H9 (cell line): ENCODE results near the gene NHLH1. TPM values are rescaled to one million over a fixed set of nuclear protein-coding genes. Genes with fewer than 3 reads are reported as not detected.

ENCODE experiments used
- DNase-seq: peaks from one replicate; pipeline ENCODE4 v3.0.0-alpha.2; 2017
- H2AFZ ChIP-seq: one replicate; pipeline ENCODE4 v1.6.1; 2013; ENCODE audit warnings: mild to moderate bottlenecking, low read length, control low read depth, moderate library complexity
- H2AK5ac ChIP-seq: 2 replicates; pipeline ENCODE4 v1.6.1; 2013; ENCODE audit warnings: low read length, control low read depth, mixed read lengths; ENCODE audit not compliant: insufficient read length
- H2BK120ac ChIP-seq: one replicate; pipeline ENCODE4 v1.6.1; 2013; ENCODE audit warnings: low read depth, mild to moderate bottlenecking, low read length, control low read depth, inconsistent platforms; ENCODE audit not compliant: poor library complexity, severe bottlenecking
- H2BK12ac ChIP-seq: 2 replicates; pipeline ENCODE4 v1.6.1; 2013; ENCODE audit warnings: low read length, control low read depth, mixed read lengths, low read depth; ENCODE audit not compliant: insufficient read length
- H2BK15ac ChIP-seq: 2 replicates; pipeline ENCODE4 v1.6.1; 2013; ENCODE audit warnings: low read depth, low read length, control low read depth
- H2BK20ac ChIP-seq: one replicate; pipeline ENCODE4 v1.6.1; 2013; ENCODE audit warnings: low read depth, mild to moderate bottlenecking, low read length, control low read depth, inconsistent platforms; ENCODE audit not compliant: poor library complexity, severe bottlenecking
- H2BK5ac ChIP-seq: 2 replicates; pipeline ENCODE4 v1.6.1; 2013; ENCODE audit warnings: low read length, control low read depth, mixed read lengths; ENCODE audit not compliant: insufficient read length
- H3K14ac ChIP-seq: 2 replicates; pipeline ENCODE4 v1.6.1; 2013; ENCODE audit warnings: low read length, control low read depth; ENCODE audit not compliant: insufficient read depth
- H3K18ac ChIP-seq: 2 replicates; pipeline ENCODE4 v1.6.1; 2013; ENCODE audit warnings: low read depth, mild to moderate bottlenecking, mixed read lengths, low read length, control low read depth; ENCODE audit not compliant: insufficient read length
- H3K23ac ChIP-seq: 2 replicates; pipeline ENCODE4 v1.6.1; 2013; ENCODE audit warnings: low read length, control low read depth, mixed read lengths, low read depth; ENCODE audit not compliant: insufficient read length
- H3K23me2 ChIP-seq: 2 replicates; pipeline ENCODE4 v1.6.1; 2013; ENCODE audit warnings: low read depth, mild to moderate bottlenecking, mixed read lengths, low read length, control low read depth; ENCODE audit not compliant: insufficient read length, poor library complexity, severe bottlenecking
- H3K27ac ChIP-seq: 2 replicates; pipeline ENCODE4 v1.5.1; 2013; ENCODE audit warnings: low read length, control low read depth, mixed read lengths, low read depth; ENCODE audit not compliant: insufficient read length
- H3K27me3 ChIP-seq: 2 replicates; pipeline ENCODE4 v1.6.1; 2013; ENCODE audit warnings: low read length, control low read depth, inconsistent platforms; ENCODE audit not compliant: insufficient read depth
- H3K4ac ChIP-seq: 2 replicates; pipeline ENCODE4 v1.6.1; 2013; ENCODE audit warnings: low read depth, mild to moderate bottlenecking, control low read depth, inconsistent platforms, low read length, moderate library complexity
- H3K4me1 ChIP-seq: 2 replicates; pipeline ENCODE4 v1.6.1; 2013; ENCODE audit warnings: low read length, control low read depth, inconsistent platforms; ENCODE audit not compliant: insufficient read depth
- H3K4me2 ChIP-seq: 2 replicates; pipeline ENCODE4 v1.6.1; 2013; ENCODE audit warnings: low read length, control low read depth, mixed read lengths; ENCODE audit not compliant: insufficient read length, insufficient read depth
- H3K56ac ChIP-seq: 2 replicates; pipeline ENCODE4 v1.6.1; 2013; ENCODE audit warnings: low read depth, mild to moderate bottlenecking, mixed read lengths, low read length, control low read depth; ENCODE audit not compliant: insufficient read length
- H3K79me1 ChIP-seq: 2 replicates; pipeline ENCODE4 v1.6.1; 2013; ENCODE audit warnings: low read depth, mild to moderate bottlenecking, moderate library complexity, low read length, control low read depth, inconsistent platforms; ENCODE audit not compliant: insufficient read depth, poor library complexity, severe bottlenecking
- H3K79me2 ChIP-seq: 2 replicates; pipeline ENCODE4 v1.6.1; 2013; ENCODE audit warnings: low read length, control low read depth, inconsistent platforms; ENCODE audit not compliant: insufficient read depth
- H3K9ac ChIP-seq: 2 replicates; pipeline ENCODE4 v1.6.1; 2013; ENCODE audit warnings: low read length, control low read depth, mixed read lengths; ENCODE audit not compliant: insufficient read length; ENCODE audit errors: extremely low read depth
- H3K9me3 ChIP-seq: one replicate; pipeline ENCODE4 v1.6.1; 2013; ENCODE audit warnings: low read depth, low read length, inconsistent platforms; ENCODE audit not compliant: control insufficient read depth
- H3T11ph ChIP-seq: one replicate; pipeline ENCODE4 v1.6.1; 2013; ENCODE audit warnings: mild to moderate bottlenecking, low read length, control low read depth, inconsistent platforms
- H4K20me1 ChIP-seq: one replicate; pipeline ENCODE4 v1.6.1; 2013; ENCODE audit not compliant: control insufficient read depth, insufficient read length, insufficient read depth
- H4K5ac ChIP-seq: 2 replicates; pipeline ENCODE4 v1.6.1; 2013; ENCODE audit warnings: low read depth, mild to moderate bottlenecking, mixed read lengths, low read length, control low read depth; ENCODE audit not compliant: insufficient read length
- H4K8ac ChIP-seq: replicated peaks from 2 replicates; pipeline ENCODE4 v1.6.1; 2013; ENCODE audit warnings: low read length, control low read depth, mixed read lengths, low read depth; ENCODE audit not compliant: insufficient read length
- H4K91ac ChIP-seq: 2 replicates; pipeline ENCODE4 v1.6.1; 2013; ENCODE audit warnings: low read depth, mild to moderate bottlenecking, moderate library complexity, mixed read lengths, low read length, control low read depth; ENCODE audit not compliant: insufficient read length
- H3K27ac Mint-ChIP-seq, 3 experiments: 2 replicates in 2 of 3; 3 replicates in 1 of 3; pipeline ENCODE4 v1.8.0; 2020 to 2021; ENCODE audit warnings: mixed read lengths in 3 of 3, mild to moderate bottlenecking in 1 of 3, moderate library complexity in 1 of 3
- H3K27me3 Mint-ChIP-seq: 2 replicates; pipeline ENCODE4 v1.8.0; 2021; ENCODE audit warnings: low read depth, mild to moderate bottlenecking, moderate library complexity, mixed read lengths
- H3K36me3 Mint-ChIP-seq, 3 experiments: 2 replicates in 2 of 3; 3 replicates in 1 of 3; pipeline ENCODE4 v1.8.0; 2020 to 2021; ENCODE audit warnings: low read depth in 3 of 3, mixed read lengths in 3 of 3; ENCODE audit not compliant: insufficient read depth in 1 of 3
- H3K4me1 Mint-ChIP-seq, 2 experiments: 2 replicates each; pipeline ENCODE4 v1.8.0; 2020; ENCODE audit warnings: mixed read lengths in 2 of 2
- H3K4me3 Mint-ChIP-seq, 2 experiments: 2 replicates in 1 of 2; 3 replicates in 1 of 2; pipeline ENCODE4 v1.8.0; 2020 to 2021; ENCODE audit warnings: mild to moderate bottlenecking in 2 of 2, mixed read lengths in 2 of 2, moderate library complexity in 1 of 2
- H3K9me3 Mint-ChIP-seq, 2 experiments: 2 replicates in 1 of 2; 3 replicates in 1 of 2; pipeline ENCODE4 v1.8.0; 2020; ENCODE audit warnings: mild to moderate bottlenecking in 2 of 2, mixed read lengths in 2 of 2, moderate library complexity in 1 of 2
- WGBS: extraction: QIAGEN DNeasy Blood & Tissue Kit; methylation state at CpG from one replicate; pipeline ENCODE4 v1.1.7; 2013; ENCODE audit warnings: missing lambda C conversion rate, low lambda C conversion rate, mixed read lengths; ENCODE audit not compliant: insufficient read length; ENCODE audit errors: extremely low coverage; 5-methylcytosine and 5-hydroxymethylcytosine counted together
- total RNA-seq: library from RNA; stranded (reverse); gene quantifications from 2 replicates; pipeline ENCODE4 v1.2.1, GENCODE V29; 2021
- TF ChIP-seq, protein P1 (sequence below): fragments of 200-600 bp; sonication (generic); conservative IDR thresholded peaks from 3 replicates; pipeline ENCODE4 v1.8.0; 2021; ENCODE audit warnings: antibody characterized with exemption, mild to moderate bottlenecking

NHLH1 gene
- total RNA-seq, 1 experiment from 2014 or later = 1.5 TPM

DNA sequence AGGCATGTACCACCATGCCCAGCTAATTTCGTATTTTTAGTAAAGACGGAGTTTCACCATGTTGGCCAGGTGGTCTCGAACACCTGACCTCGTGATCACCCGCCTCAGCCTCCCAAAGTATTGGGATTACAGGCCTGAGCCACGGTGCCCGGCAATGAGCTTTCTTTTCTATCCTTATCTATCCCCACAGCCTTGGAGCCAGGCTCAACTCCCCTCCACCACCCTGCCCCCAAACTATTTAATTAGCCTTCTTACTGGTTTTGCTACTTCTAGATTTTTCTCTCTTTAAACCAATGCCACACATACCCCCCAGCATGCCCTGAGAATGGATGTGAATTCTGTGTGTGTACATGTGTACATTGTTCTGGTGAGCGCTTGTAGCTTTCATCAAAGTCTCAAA is 27.8 kb downstream of the NHLH1 start:
- Histone ChIP-seq H2BK20ac (no peak overlapping the region), H3K4ac (no peak overlapping the region), H3K56ac (no peak overlapping the region), H3K14ac (no peak overlapping the region), H3K18ac (no peak overlapping the region), H3T11ph (no peak overlapping the region), H2AK5ac (no peak overlapping the region), H4K5ac (no peak overlapping the region), H3K9me3 (no peaks in the 10 kb centered on the region), H2BK120ac (no peak overlapping the region), H3K4me2 (no peak overlapping the region), H3K79me2 (no peaks in the 10 kb centered on the region), H3K27me3 (no peaks in the 10 kb centered on the region), H2BK5ac (no peak overlapping the region), H3K23me2 (peaks cover 3% of the 10 kb centered on the region), H4K8ac (no peak overlapping the region), H3K4me1 (peaks cover 10% of the 10 kb centered on the region; the same call in 1 of the 2 replicates), H2BK15ac (no peak overlapping the region), H2AFZ (no peak overlapping the region), H3K9ac (no peak overlapping the region), H4K91ac (no peak overlapping the region), H3K79me1 (no peaks in the 10 kb centered on the region), H3K27ac (no peak overlapping the region), H2BK12ac (no peak overlapping the region), H4K20me1 (no peaks in the 10 kb centered on the region), H3K23ac (no peak overlapping the region)
- H3K9me3 Mint-ChIP-seq = no peaks in the 10 kb centered on the region; a peak in 1 of 5 replicates
- H3K27me3 Mint-ChIP-seq = peaks cover 3% of the 10 kb centered on the region; the same call in 1 of the 2 replicates
- WGBS = no CpG with 5 or more reads among the region's 8 CpGs
- TF ChIP-seq, protein P1, sequence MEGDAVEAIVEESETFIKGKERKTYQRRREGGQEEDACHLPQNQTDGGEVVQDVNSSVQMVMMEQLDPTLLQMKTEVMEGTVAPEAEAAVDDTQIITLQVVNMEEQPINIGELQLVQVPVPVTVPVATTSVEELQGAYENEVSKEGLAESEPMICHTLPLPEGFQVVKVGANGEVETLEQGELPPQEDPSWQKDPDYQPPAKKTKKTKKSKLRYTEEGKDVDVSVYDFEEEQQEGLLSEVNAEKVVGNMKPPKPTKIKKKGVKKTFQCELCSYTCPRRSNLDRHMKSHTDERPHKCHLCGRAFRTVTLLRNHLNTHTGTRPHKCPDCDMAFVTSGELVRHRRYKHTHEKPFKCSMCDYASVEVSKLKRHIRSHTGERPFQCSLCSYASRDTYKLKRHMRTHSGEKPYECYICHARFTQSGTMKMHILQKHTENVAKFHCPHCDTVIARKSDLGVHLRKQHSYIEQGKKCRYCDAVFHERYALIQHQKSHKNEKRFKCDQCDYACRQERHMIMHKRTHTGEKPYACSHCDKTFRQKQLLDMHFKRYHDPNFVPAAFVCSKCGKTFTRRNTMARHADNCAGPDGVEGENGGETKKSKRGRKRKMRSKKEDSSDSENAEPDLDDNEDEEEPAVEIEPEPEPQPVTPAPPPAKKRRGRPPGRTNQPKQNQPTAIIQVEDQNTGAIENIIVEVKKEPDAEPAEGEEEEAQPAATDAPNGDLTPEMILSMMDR = no peak
- DNase-seq = no peak
- H3K36me3 Mint-ChIP-seq = no peaks in the 10 kb centered on the region; a peak in 2 of 7 replicates
- H3K27ac Mint-ChIP-seq = no peak overlapping the region
- H3K4me3 Mint-ChIP-seq = no peak overlapping the region
- H3K4me1 Mint-ChIP-seq = peaks cover 16% of the 10 kb centered on the region in 2 experiments
